HG03442 (cell line): ENCODE results near the gene C3orf49.

Experiments used
- ATAC-seq: cut with Tn5 transposase; IDR thresholded peaks from one replicate; pipeline ENCODE4 v1.9.1; 2021; ENCODE audit warnings: mild to moderate bottlenecking, moderate library complexity; ENCODE audit not compliant: unreplicated experiment

C3orf49 gene

GRCh38 chr3:63819151-63819398, at the start of gene C3orf49:
Gene C3orf49 (plus strand): TSS chr3:63819299. CDS start chr3:63819472, 173 bp downstream.
- ATAC-seq, result no peak

- no peak for ATAC-seq
These were observed 44.3 kb upstream of the C3orf49 start for GRCh38 chr3:63774781-63775180.

- no peak for ATAC-seq
These were observed 39.9 kb upstream of the C3orf49 start for GRCh38 chr3:63779227-63779626.

GRCh38 chr3:63791974-63792373, 27.1 kb upstream of the C3orf49 start:
- no peak for ATAC-seq

GRCh38 chr3:63795438-63795837, 23.7 kb upstream of the C3orf49 start:
- ATAC-seq, result no peak

GRCh38 chr3:63798544-63798943, 20.6 kb upstream of the C3orf49 start:
- no peak for ATAC-seq

GRCh38 chr3:63798949-63799348, 20.1 kb upstream of the C3orf49 start:
- no peak for ATAC-seq

GRCh38 chr3:63800097-63800496, 19.0 kb upstream of the C3orf49 start:
- no peak for ATAC-seq

- no peak for ATAC-seq
These were observed 15.2 kb upstream of the C3orf49 start for GRCh38 chr3:63803911-63804310.

- no peak for ATAC-seq
These were observed 11.0 kb upstream of the C3orf49 start for GRCh38 chr3:63807961-63808565.

GRCh38 chr3:63808633-63809032, 10.5 kb upstream of the C3orf49 start:
- no peak for ATAC-seq

GRCh38 chr3:63809607-63810006, 9.5 kb upstream of the C3orf49 start:
- no peak for ATAC-seq

GRCh38 chr3:63814237-63814636, 4.9 kb upstream of the C3orf49 start:
- no peak for ATAC-seq

GRCh38 chr3:63817225-63817624, 1.9 kb upstream of the C3orf49 start:
- no peak for ATAC-seq

- peak; percentile 84 for ATAC-seq
These were observed 583 bp upstream of the C3orf49 start for GRCh38 chr3:63818282-63819150.

GRCh38 chr3:63824309-63824708, 5.2 kb downstream of the C3orf49 start:
- no peak for ATAC-seq

GRCh38 chr3:63830526-63830925, 11.4 kb downstream of the C3orf49 start:
- ATAC-seq, result no peak

GRCh38 chr3:63832395-63832794, 13.3 kb downstream of the C3orf49 start:
- ATAC-seq, result no peak

GRCh38 chr3:63841704-63842103, 22.6 kb downstream of the C3orf49 start:
- no peak for ATAC-seq

GRCh38 chr3:63842127-63842526, 23.0 kb downstream of the C3orf49 start:
- no peak for ATAC-seq

- ATAC-seq, result no peak
These were observed 26.1 kb downstream of the C3orf49 start for GRCh38 chr3:63845215-63845614.

GRCh38 chr3:63847718-63848450, 28.8 kb downstream of the C3orf49 start:
- no peak for ATAC-seq
